Endothelial cell of umbilical vein (primary cell): ENCODE data around the gene ZG16. TPM values are rescaled to one million over a fixed set of nuclear protein-coding genes. Genes with fewer than 3 reads are reported as not detected.

Experiments
- BruUV-seq: library from RNA; stranded (reverse); fragments of 400-500 nt; replicated peaks from 2 replicates; lab custom pipeline; 2021; lab: Mats Ljungman, UMichigan
- CTCF ChIA-PET: fragments of 300-600, 350-600 bp; sonication (Branson Sonifier 250); formaldehyde crosslinking; loops from one replicate; lab custom pipeline; 2021; ENCODE audit warnings: antibody characterized with exemption, inconsistent platforms; lab: Charles Lee
- POLR2A ChIA-PET: fragments of 300-600, 350-600 bp; sonication (Branson Sonifier 250); formaldehyde crosslinking; loops from one replicate; lab custom pipeline; 2021; ENCODE audit warnings: antibody characterized with exemption, inconsistent platforms; lab: Charles Lee
- DNase-seq: peaks from one replicate; pipeline ENCODE4 v3.0.0-alpha.2; 2011; ENCODE audit warnings: low read depth, low spot score
- FAIRE-seq: peaks from 2 replicates; lab custom pipeline; 2011; peaks lifted over from hg19 to GRCh38; lab: Jason Lieb, UNC
- H2AFZ ChIP-seq: 2 replicates; pipeline ENCODE4 v1.6.0; 2012; ENCODE audit warnings: low read depth, low read length, control low read depth, inconsistent platforms
- H3K27ac ChIP-seq: 2 replicates; pipeline ENCODE4 v1.5.1; 2011; ENCODE audit warnings: low read depth, mild to moderate bottlenecking, control low read depth, low read length, moderate library complexity; ENCODE audit not compliant: insufficient read depth
- H3K27me3 ChIP-seq, 2 experiments: 2 replicates each; pipeline versions ENCODE4 v1.6.0 to v1.6.1; 2011; ENCODE audit warnings: low read length in 2 of 2, mixed read lengths in 1 of 2; ENCODE audit not compliant: control insufficient read depth in 2 of 2, insufficient read depth in 2 of 2
- H3K36me3 ChIP-seq, 2 experiments: 2 replicates in 1 of 2; 3 replicates in 1 of 2; pipeline ENCODE4 v1.5.1; 2011; ENCODE audit warnings: low read length in 2 of 2, mild to moderate bottlenecking in 1 of 2, moderate library complexity in 1 of 2; ENCODE audit not compliant: control insufficient read depth in 2 of 2, insufficient read depth in 2 of 2; ENCODE audit errors: extremely low read depth in 1 of 2
- H3K4me1 ChIP-seq: 3 replicates; pipeline ENCODE4 v1.5.1; 2011; ENCODE audit warnings: mild to moderate bottlenecking, low read length; ENCODE audit not compliant: control insufficient read depth, insufficient read depth; ENCODE audit errors: extremely low read depth
- H3K4me2 ChIP-seq: 2 replicates; pipeline ENCODE4 v1.6.1; 2011; ENCODE audit warnings: low read length, control low read depth, mixed read lengths; ENCODE audit not compliant: insufficient read depth
- H3K4me3 ChIP-seq, 3 experiments: fragments of 200-600 bp in 1 of 3; sonication (generic), shearing (Covaris generic) in 1 of 3; replicated peaks in 1 of 3; 2 replicates each; pipeline ENCODE4 v1.5.1; 2011 to 2016; ENCODE audit warnings: control low read depth in 3 of 3, low read length in 3 of 3, mild to moderate bottlenecking in 2 of 3, inconsistent platforms in 1 of 3, low read depth in 1 of 3, moderate library complexity in 1 of 3; ENCODE audit not compliant: insufficient read depth in 1 of 3
- H3K79me2 ChIP-seq: 2 replicates; pipeline ENCODE4 v1.6.0; 2012; ENCODE audit warnings: low read length, inconsistent platforms; ENCODE audit not compliant: control insufficient read depth, insufficient read depth
- H3K9ac ChIP-seq: replicated peaks from 2 replicates; pipeline ENCODE3; 2011; ENCODE audit warnings: low read length, control low read depth; ENCODE audit not compliant: insufficient read depth; ENCODE audit errors: extremely low read depth
- H3K9me1 ChIP-seq: replicated peaks from 3 replicates; pipeline ENCODE4 v1.6.0; 2011; ENCODE audit warnings: mild to moderate bottlenecking, low read length; ENCODE audit not compliant: control insufficient read depth, insufficient read depth; ENCODE audit errors: extremely low read depth
- H3K9me3 ChIP-seq: replicated peaks from 2 replicates; pipeline ENCODE4 v1.5.1; 2012; ENCODE audit warnings: low read length, inconsistent platforms; ENCODE audit not compliant: control insufficient read depth, insufficient read depth
- H4K20me1 ChIP-seq: replicated peaks from 2 replicates; pipeline ENCODE3; 2011; ENCODE audit warnings: mild to moderate bottlenecking, low read length; ENCODE audit not compliant: control insufficient read depth, insufficient read depth; ENCODE audit errors: extremely low read depth
- CTCF ChIP-seq, 2 donors: IDR thresholded peaks; 1 replicate in 1 of 2; 2 replicates in 1 of 2; pipeline ENCODE4 v1.5.1; 2011; ENCODE audit warnings: low read length in 2 of 2, mild to moderate bottlenecking in 2 of 2, moderate library complexity in 2 of 2, control low read depth in 1 of 2, inconsistent platforms in 1 of 2, low read depth in 1 of 2; ENCODE audit not compliant: insufficient read depth in 1 of 2; ENCODE audit errors: extremely low read depth in 1 of 2
- EZH2 ChIP-seq: IDR thresholded peaks from 2 replicates; pipeline ENCODE4 v1.6.1; 2012; ENCODE audit warnings: borderline replicate concordance, low read depth, mild to moderate bottlenecking, moderate library complexity, low read length, inconsistent platforms; ENCODE audit not compliant: severe bottlenecking
- FOS ChIP-seq: IDR thresholded peaks from 2 replicates; pipeline ENCODE4 v1.6.1; 2011; ENCODE audit warnings: mild to moderate bottlenecking, low read length, moderate library complexity, borderline replicate concordance; ENCODE audit not compliant: insufficient read depth
- GATA2 ChIP-seq: IDR thresholded peaks from 2 replicates; pipeline ENCODE4 v1.7.0; 2011; ENCODE audit warnings: low read depth, mild to moderate bottlenecking, moderate library complexity, mixed read lengths, low read length; ENCODE audit not compliant: insufficient read length, insufficient read depth
- JUN ChIP-seq: IDR thresholded peaks from 2 replicates; pipeline ENCODE4 v1.6.1; 2011; ENCODE audit warnings: borderline replicate concordance, low read depth; ENCODE audit not compliant: insufficient read length, insufficient read depth
- MAX ChIP-seq: IDR thresholded peaks from 2 replicates; pipeline ENCODE4 v1.6.1; 2011; ENCODE audit not compliant: insufficient read depth, insufficient read length
- MYC ChIP-seq: IDR thresholded peaks from one replicate; pipeline ENCODE4 v1.6.1; 2011; ENCODE audit warnings: mild to moderate bottlenecking, low read depth, low read length
- POLR2A ChIP-seq: IDR thresholded peaks from 2 replicates; pipeline ENCODE4 v1.6.1; 2012; ENCODE audit warnings: low read depth, mild to moderate bottlenecking, control low read depth, low read length
- POLR2AphosphoS5 ChIP-seq: IDR thresholded peaks from 2 replicates; pipeline ENCODE4 v1.6.1; 2012; ENCODE audit warnings: low read depth, mild to moderate bottlenecking, control low read depth, low read length, moderate library complexity; ENCODE audit not compliant: insufficient read depth
- dilution Hi-C: fragments of 300-500 bp; cut with MboI; formaldehyde crosslinking; loops from one replicate; pipeline ENCODE4 v1.15.0; 2019; ENCODE audit warnings: low sequenced_read_pairs; ENCODE audit not compliant: extremely low pct_ligation_motif_present
- intact Hi-C: fragments of 100-400 bp; cut with micrococcal nuclease; formaldehyde crosslinking; loops from one replicate; pipeline ENCODE4 v1.10.0; 2022
- polyA plus RNA-seq, 4 experiments: library from polyadenylated mRNA; depleted of rRNA in 3 of 4; stranded (reverse) in 3 of 4; unstranded in 1 of 4; fragments of >200 nt; gene quantifications; 2 replicates each; pipeline versions ENCODE4 v1.2.1 to v1.2.3, GENCODE V29; 2011 to 2012; ENCODE audit warnings: missing spikeins in 1 of 4
- total RNA-seq: library from RNA; stranded (reverse); gene quantifications from 2 replicates; pipeline ENCODE4 v1.2.3, GENCODE V29; 2021

ZG16 gene
- total and polyA plus RNA-seq, 2 donors (not counting 3 experiments of a cell fraction or from before 2014, with no cell fraction given): not detected

- no TSS peak for BruUV-seq
- ChIA-PET POLR2A (no interaction called here), CTCF (interaction anchor here (0.6 to 4.0 kb wide), 3 partner anchors 37 to 111 kb away, joined by 3 to 29 read pairs (median 4); no protein-coding TSS in a partner anchor)
- H3K9me1 ChIP-seq: no peaks in the 10 kb centered on the region
- H3K27me3 ChIP-seq: no peaks in the 10 kb centered on the region
- no peaks in the 10 kb centered on the region for H3K9me3 ChIP-seq
- TF ChIP-seq EZH2: no peak
- TF ChIP-seq JUN: no peak
- no peak for TF ChIP-seq FOS
- no peak for TF ChIP-seq CTCF (IDR thresholded peaks at IDR 0.05; ENCODE audit: extremely low read depth in 1 of 2, insufficient read depth in 1 of 2, low read depth in 1 of 2, low read length in 2 of 2)
- peak; percentile 32 for TF ChIP-seq POLR2A
- no peak for TF ChIP-seq GATA2
- no peak for TF ChIP-seq MYC
- no peak for TF ChIP-seq MAX
- peak; percentile 53 for TF ChIP-seq POLR2AphosphoS5
- H3K36me3 ChIP-seq: peaks cover 0 to 14% of the 10 kb centered on the region in 2 experiments
- H3K4me2 ChIP-seq: peak overlapping the region; percentile 85
- peak overlapping the region; percentile 64 for H2AFZ ChIP-seq
- peak; percentile 94 for DNase-seq
- H4K20me1 ChIP-seq: no peaks in the 10 kb centered on the region
- FAIRE-seq: peak; percentile 98
- peaks cover 29% of the 10 kb centered on the region for H3K79me2 ChIP-seq
- peak overlapping the region; percentile 36 for H3K9ac ChIP-seq
- peak overlapping the region; percentile 35 for H3K27ac ChIP-seq
- intact Hi-C loops: loop anchor here (1.0 to 2.0 kb wide), 2 partner anchors 51 to 185 kb away; partner anchors contain the start of genes CDIPT and INO80E
- H3K4me3 ChIP-seq: peak overlapping the region; percentile 39 to 49 (median 46)
- peaks cover 47% of the 10 kb centered on the region for H3K4me1 ChIP-seq
- dilution Hi-C loops: no loop called here
These were observed 33.3 kb downstream of the ZG16 start for GRCh38 chr16:29811170-29811895.
